ENCODE data around the gene PRR35. TPM values are rescaled to one million over a fixed set of nuclear protein-coding genes. Genes with fewer than 3 reads are reported as not detected.

PRR35 gene
- total and polyA plus RNA-seq, 2 of the 4 experiments (the other 2 are of a cell fraction): not detected

GRCh38 chr16:593406-593805 lies 33.2 kb downstream of the PRR35 start:
- intact Hi-C loops (cut with micrococcal nuclease): no loop called here

More at GRCh38 chr16:593406-593805, 33.2 kb downstream of the PRR35 start:
- Histone ChIP-seq H3K36me3 (ENCODE audit: control insufficient read depth, insufficient read depth, low read length) (peaks cover 5% of the 10 kb centered on the region; the same call in 1 of the 2 replicates), H2AK9ac (replicated peaks; ENCODE audit: low read depth, low read length, poor library complexity) (peak overlapping the region; percentile 5), H4K91ac (ENCODE audit: insufficient read depth, low read depth, low read length) (no peak overlapping the region), H3K9ac (ENCODE audit: low read depth, low read length) (no peak overlapping the region), H2AFZ (replicated peaks; ENCODE audit: low read length, poor library complexity) (peak overlapping the region; percentile 23), H3K4ac (ENCODE audit: low read depth, low read length) (no peak overlapping the region), H2BK15ac (ENCODE audit: low read depth, low read length) (no peak overlapping the region), H3K4me3 (ENCODE audit: insufficient read depth, low read depth, low read length) (no peak overlapping the region), H2BK20ac (ENCODE audit: low read depth, low read length) (no peak overlapping the region), H4K5ac (ENCODE audit: low read depth, low read length) (no peak overlapping the region), H3K27ac (ENCODE audit: insufficient read depth, low read length) (no peak overlapping the region), H3K14ac (replicated peaks; ENCODE audit: low read depth, low read length) (no peak overlapping the region), H4K8ac (ENCODE audit: low read depth in 2 of 2, low read length in 2 of 2) (no peak overlapping the region), H3K18ac (ENCODE audit: low read depth, low read length) (no peak overlapping the region), H2AK5ac (ENCODE audit: low read depth, low read length) (no peak overlapping the region), H3K56ac (ENCODE audit: extremely low read depth, insufficient read depth, low read length) (no peak overlapping the region), H3K4me1 (ENCODE audit: control insufficient read depth, insufficient read depth, low read length) (peaks cover 7% of the 10 kb centered on the region; the same call in 1 of the 2 replicates), H4K20me1 (ENCODE audit: insufficient read depth, low read length) (peaks cover 60% of the 10 kb centered on the region), H3K23ac (ENCODE audit: low read depth, low read length) (no peak overlapping the region), H3K9me3 (ENCODE audit: control insufficient read depth, insufficient read depth, low read length) (no peaks in the 10 kb centered on the region), H3K27me3 (ENCODE audit: control insufficient read depth, insufficient read depth, low read length) (no peaks in the 10 kb centered on the region), H2BK120ac (ENCODE audit: low read depth, low read length) (no peak overlapping the region), H3K9me1 (ENCODE audit: insufficient read depth, low read length) (peaks cover 12% of the 10 kb centered on the region; the same call in 1 of the 2 replicates), H2BK5ac (ENCODE audit: low read depth, low read length, poor library complexity, severe bottlenecking) (no peak overlapping the region), H3K4me2 (ENCODE audit: low read depth, low read length) (no peak overlapping the region), H3K79me1 (ENCODE audit: low read depth in 1 of 2, low read length in 2 of 2) (peaks cover 26 to 76% of the 10 kb centered on the region in 2 experiments; a peak in 3 of 4 replicates)
- in situ Hi-C loops (cut with MboI; ENCODE audit: low sequenced_read_pairs) (no loop called here), dilution Hi-C loops (cut with HindIII; ENCODE audit: low sequenced_read_pairs, unreplicated experiment) (no loop called here)
- 100% methylated on average over 4 of the region's 9 CpGs; no CpG with 5 or more reads in 1 of the 2 experiments for WGBS, 2 experiments (ENCODE audit: extremely low coverage in 2 of 2, insufficient read length in 1 of 2)
- POLR2A ChIA-PET (ENCODE audit: unreplicated experiment): no interaction called here
- no TSS peak for BruUV-seq (replicated peaks)
- ATAC-seq (ENCODE audit: low read depth) (no peak), DNase-seq (no peak)
- CTCF ChIA-PET: no interaction called here
- TF ChIP-seq RAD21 (IDR thresholded peaks at IDR 0.05; ENCODE audit: low read length): no peak
- no peak for TF ChIP-seq BHLHE40 (IDR thresholded peaks at IDR 0.05; ENCODE audit: low read depth, low read length)
- no peak for TF ChIP-seq USF2 (IDR thresholded peaks at IDR 0.05; ENCODE audit: low read depth, low read length)
- TF ChIP-seq MAZ (IDR thresholded peaks at IDR 0.05; ENCODE audit: borderline replicate concordance, low read depth, low read length): no peak
- no peak for TF ChIP-seq RFX5 (IDR thresholded peaks at IDR 0.05; ENCODE audit: low read depth, low read length)
- TF ChIP-seq CTCF (conservative IDR thresholded peaks at IDR 0.05; ENCODE audit: low read depth, low read length): no peak
- TF ChIP-seq CEBPB (IDR thresholded peaks at IDR 0.05; ENCODE audit: low read depth, low read length): no peak
- TF ChIP-seq NFE2L2 (IDR thresholded peaks at IDR 0.05; ENCODE audit: low read depth, low read length): no peak
- TF ChIP-seq RCOR1 (IDR thresholded peaks at IDR 0.05; ENCODE audit: insufficient replicate concordance, low read length): no peak
- TF ChIP-seq SMC3 (IDR thresholded peaks at IDR 0.05; ENCODE audit: low read depth, low read length): no peak
